K562 (cell line): ENCODE data around the gene CACNA2D2.

Experiments
- YY1 ChIP-seq, 3 experiments: IDR thresholded peaks; 2 replicates each; pipeline ENCODE4 v1.6.1; 2011; ENCODE audit warnings: low read length in 2 of 3, mild to moderate bottlenecking in 2 of 3, moderate library complexity in 2 of 3, borderline replicate concordance in 1 of 3, control low read depth in 1 of 3, low read depth in 1 of 3; ENCODE audit not compliant: insufficient read depth in 3 of 3, insufficient replicate concordance in 2 of 3, control insufficient read depth in 1 of 3, insufficient read length in 1 of 3; ENCODE audit errors: extremely low read depth in 1 of 3
- TF ChIP-seq, protein P1 (sequence below): conservative IDR thresholded peaks from 2 replicates; pipeline ENCODE4 v1.6.1; 2011; ENCODE audit warnings: low read depth, mild to moderate bottlenecking, low read length; ENCODE audit not compliant: control insufficient read depth

DNA sequence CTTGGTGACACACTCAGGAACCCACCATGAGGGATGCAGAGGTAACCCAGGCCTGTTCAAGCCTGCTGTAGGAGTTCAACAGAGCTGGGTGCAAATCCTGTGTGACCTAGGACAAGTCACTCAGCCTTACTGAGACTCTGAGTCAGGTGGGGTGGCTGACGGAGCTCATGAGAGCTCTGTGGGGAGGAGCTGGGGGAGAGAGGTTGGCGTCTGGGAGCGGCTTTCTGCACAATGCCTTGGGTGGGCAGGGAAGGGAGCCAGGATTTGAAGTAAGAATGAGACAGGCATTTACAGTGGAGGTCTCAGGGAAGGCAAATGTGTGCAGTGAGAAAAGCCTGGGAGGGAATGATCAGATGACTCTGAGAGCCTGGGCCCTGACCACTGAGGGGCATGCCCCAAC lies 45.8 kb upstream of the CACNA2D2 start:
- no peak for TF ChIP-seq YY1 (IDR thresholded peaks at IDR 0.05; ENCODE audit: borderline replicate concordance in 1 of 3, control insufficient read depth in 1 of 3, extremely low read depth in 1 of 3, insufficient read depth in 3 of 3, insufficient read length in 1 of 3, insufficient replicate concordance in 2 of 3, low read depth in 1 of 3, low read length in 2 of 3)
- TF ChIP-seq, protein P1, sequence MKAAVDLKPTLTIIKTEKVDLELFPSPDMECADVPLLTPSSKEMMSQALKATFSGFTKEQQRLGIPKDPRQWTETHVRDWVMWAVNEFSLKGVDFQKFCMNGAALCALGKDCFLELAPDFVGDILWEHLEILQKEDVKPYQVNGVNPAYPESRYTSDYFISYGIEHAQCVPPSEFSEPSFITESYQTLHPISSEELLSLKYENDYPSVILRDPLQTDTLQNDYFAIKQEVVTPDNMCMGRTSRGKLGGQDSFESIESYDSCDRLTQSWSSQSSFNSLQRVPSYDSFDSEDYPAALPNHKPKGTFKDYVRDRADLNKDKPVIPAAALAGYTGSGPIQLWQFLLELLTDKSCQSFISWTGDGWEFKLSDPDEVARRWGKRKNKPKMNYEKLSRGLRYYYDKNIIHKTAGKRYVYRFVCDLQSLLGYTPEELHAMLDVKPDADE: no peak
